22Rv1 (cell line): ENCODE results near the gene KLK1.

Experiments
- ZFX ChIP-seq: fragments of 450-650 bp; IDR thresholded peaks from 2 replicates; pipeline ENCODE4 v1.6.1; 2017; ENCODE audit warnings: antibody characterized with exemption, borderline replicate concordance
- TF ChIP-seq, protein P1 (sequence below): fragments of 450-650 bp; IDR thresholded peaks from 2 replicates; pipeline ENCODE4 v1.5.1; 2017; ENCODE audit warnings: mild to moderate bottlenecking

DNA sequence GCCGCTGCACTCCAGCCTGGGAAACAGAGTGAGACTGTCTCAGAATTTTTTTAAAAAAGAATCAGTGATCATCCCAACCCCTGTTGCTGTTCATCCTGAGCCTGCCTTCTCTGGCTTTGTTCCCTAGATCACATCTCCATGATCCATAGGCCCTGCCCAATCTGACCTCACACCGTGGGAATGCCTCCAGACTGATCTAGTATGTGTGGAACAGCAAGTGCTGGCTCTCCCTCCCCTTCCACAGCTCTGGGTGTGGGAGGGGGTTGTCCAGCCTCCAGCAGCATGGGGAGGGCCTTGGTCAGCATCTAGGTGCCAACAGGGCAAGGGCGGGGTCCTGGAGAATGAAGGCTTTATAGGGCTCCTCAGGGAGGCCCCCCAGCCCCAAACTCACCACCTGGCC, 49.5 kb upstream of the KLK1 start, which contains the start of gene KLK2:
- TF ChIP-seq, protein P1, sequence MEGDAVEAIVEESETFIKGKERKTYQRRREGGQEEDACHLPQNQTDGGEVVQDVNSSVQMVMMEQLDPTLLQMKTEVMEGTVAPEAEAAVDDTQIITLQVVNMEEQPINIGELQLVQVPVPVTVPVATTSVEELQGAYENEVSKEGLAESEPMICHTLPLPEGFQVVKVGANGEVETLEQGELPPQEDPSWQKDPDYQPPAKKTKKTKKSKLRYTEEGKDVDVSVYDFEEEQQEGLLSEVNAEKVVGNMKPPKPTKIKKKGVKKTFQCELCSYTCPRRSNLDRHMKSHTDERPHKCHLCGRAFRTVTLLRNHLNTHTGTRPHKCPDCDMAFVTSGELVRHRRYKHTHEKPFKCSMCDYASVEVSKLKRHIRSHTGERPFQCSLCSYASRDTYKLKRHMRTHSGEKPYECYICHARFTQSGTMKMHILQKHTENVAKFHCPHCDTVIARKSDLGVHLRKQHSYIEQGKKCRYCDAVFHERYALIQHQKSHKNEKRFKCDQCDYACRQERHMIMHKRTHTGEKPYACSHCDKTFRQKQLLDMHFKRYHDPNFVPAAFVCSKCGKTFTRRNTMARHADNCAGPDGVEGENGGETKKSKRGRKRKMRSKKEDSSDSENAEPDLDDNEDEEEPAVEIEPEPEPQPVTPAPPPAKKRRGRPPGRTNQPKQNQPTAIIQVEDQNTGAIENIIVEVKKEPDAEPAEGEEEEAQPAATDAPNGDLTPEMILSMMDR, result no peak
- no peak for TF ChIP-seq ZFX
